HG03066 (cell line): ENCODE measurements around the gene CAPS.
"Not testable (repeated sequence)": the region's sequence is repeated elsewhere in the genome, so short reads cannot be mapped to it uniquely, and the experiment has no call there.

Experiments
- ATAC-seq: cut with Tn5 transposase; IDR thresholded peaks from one replicate; pipeline ENCODE4 v1.9.1; 2021; ENCODE audit warnings: low read depth; ENCODE audit not compliant: unreplicated experiment

The CAPS gene

GRCh38 chr19:5913739-5914357 lies at the start of gene CAPS:
Gene CAPS, plus strand, starts transcription at chr19:5914254. Its CDS starts 153 bp downstream, at chr19:5914407.
- ATAC-seq = no peak

DNA sequence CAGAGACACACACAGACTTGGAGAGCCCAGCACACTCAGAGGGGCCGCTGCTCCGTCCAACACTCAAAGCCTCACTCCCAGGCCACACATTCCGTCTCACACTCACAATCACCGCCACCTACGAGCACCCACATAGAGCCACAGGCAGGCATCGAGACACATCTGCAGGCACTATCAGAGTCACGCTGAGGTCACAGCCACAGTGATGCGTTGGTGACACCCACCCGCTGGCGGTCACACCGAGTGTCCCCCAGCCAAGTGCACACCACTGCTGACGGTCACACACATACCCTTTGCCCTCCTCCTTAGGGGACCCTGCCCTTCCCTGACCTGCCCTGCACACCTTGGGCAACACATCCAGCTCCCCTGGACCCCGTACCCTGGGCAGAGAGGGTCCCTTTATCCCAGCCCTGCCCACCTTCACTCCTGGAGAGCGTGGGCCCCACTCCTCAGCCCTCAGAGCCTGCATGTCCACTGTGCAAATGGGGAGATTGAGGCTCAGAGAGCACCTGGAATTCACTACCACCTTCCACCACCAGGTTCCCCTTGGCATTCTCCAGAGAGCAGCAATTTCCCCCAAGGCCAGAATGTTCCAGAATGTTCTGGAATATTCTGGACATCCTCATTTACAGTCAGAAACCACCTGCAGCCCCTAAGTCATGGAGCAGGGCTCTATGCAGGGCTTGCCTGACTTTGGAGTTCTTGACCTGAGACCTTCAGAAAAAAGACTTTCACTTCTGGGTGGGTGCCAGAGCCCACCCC lies 49.1 kb upstream of the CAPS start:
- ATAC-seq = no peak

DNA sequence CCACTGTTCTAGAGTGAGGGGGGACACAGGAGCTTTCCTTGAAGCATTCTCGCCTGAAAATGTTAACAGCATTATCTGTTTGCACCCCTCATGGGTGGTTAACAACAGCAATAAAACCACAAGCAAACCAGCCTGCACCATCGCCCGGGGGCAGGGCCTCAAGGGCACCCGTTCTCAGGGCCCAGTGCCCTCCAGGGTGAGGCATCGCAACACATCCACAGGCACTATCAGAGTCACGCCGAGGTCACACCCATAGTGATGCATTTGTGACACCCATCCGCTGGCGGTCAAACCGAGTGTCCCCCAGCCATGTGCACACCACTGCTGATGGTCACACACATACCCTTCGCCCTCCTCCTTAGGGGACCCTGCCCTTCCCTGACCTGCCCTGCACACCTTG lies 48.3 kb upstream of the CAPS start:
- ATAC-seq = no peak

GRCh38 chr19:5867201-5868136 lies 46.6 kb upstream of the CAPS start:
- ATAC-seq = no peak

DNA sequence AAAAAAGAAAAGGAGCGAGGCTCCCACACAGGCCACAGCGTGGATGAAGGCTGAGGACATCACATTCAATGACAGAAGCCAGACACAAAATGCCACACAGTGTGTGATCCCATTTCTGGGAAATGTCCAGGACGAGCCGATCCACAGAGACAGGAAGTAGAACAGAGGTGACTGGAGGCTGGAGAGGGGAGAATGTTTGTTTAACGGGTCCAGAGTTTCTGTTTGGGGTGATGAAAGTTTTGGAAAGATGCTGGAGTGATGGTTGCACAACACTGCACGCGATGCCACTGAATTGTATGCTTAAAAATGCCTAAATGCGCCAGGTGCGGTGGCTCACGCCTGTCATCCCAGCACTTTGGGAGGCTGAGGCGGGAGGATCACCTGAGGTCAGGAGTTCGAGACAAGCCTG lies 43.1 kb upstream of the CAPS start:
- no peak for ATAC-seq

- ATAC-seq = no peak
Observed at GRCh38 chr19:5873617-5874199, 40.3 kb upstream of the CAPS start.

- not testable (repeated sequence) for ATAC-seq
Observed at GRCh38 chr19:5874496-5874895, 39.6 kb upstream of the CAPS start.

DNA sequence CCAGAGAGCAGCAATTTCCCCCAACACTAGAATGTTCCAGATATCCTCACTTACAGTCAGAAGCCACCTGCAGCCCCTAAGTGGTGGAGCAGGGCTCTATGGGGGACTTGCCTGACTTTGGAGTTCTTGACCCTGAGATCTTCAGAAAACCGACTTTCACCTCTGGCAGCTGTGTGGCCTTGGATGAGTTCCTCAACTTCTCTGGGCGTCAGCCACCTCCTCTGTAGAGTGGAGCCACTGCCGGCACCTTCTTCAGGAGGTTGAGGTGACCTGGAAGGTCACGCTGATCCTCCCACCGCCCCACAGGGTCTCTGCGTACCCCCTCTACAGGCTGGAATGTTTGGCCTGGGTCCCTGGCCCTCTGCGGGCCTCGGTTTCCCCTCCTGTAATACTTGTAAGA lies 36.6 kb upstream of the CAPS start:
- no peak for ATAC-seq

- ATAC-seq = no peak
Observed at GRCh38 chr19:5877882-5878281, 36.2 kb upstream of the CAPS start.

DNA sequence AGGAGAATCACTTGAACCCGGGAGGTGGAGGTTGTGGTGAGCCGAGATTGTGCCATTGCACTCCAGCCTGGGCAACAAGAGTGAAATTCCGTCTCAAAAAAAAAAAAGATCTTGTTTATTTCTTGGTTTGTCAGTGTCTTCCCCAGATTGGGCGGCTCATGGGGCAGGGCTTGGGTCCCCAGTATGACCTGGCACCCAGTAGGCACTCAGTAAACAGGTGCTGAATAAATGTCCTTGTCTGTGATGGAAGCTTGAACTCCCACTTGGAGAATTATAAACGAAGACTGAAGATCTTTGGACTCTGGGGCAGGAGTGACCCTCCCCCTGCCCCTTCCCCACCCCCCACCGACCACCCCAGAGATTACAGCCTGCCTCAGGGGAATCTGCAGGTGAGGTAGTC lies 33.9 kb upstream of the CAPS start:
- no peak for ATAC-seq

- no peak for ATAC-seq
Observed at GRCh38 chr19:5880604-5881078, 33.4 kb upstream of the CAPS start.

DNA sequence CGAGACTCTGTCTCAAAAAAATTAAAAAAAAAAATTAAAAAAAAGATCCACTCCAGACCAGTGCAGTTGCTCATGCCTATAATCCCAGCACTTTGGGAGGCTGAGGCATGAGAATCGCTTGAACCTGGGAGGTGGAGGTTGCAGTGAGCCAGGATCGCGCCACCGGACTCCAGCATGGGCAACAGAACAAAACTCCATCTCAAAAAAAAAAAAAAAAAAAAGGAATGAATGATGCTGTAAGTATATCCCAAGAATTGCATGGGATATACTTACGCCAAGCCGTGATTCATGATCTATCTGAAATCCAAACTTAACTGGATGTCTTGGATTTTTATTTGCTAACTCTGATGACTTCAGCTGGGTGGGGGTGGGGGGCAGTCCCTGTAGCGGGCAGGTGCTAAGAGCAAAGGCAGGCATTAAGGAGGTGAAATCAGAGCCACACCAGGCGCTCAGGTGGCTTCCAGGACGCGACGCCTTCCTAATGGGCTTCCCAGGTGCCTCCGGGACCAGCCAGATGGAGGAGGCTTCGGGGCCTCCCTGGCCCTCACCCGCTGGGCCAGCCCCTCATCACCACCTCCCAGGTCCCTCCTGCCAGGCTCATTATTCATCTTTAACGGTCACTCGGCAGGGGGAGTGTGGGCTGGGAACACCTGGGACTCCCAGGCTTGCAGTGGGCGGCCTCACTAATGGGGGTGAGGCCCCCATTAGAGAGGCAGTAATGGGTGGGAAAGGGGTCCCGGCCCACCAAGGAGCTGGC lies 32.3 kb upstream of the CAPS start:
- ATAC-seq = no peak

DNA sequence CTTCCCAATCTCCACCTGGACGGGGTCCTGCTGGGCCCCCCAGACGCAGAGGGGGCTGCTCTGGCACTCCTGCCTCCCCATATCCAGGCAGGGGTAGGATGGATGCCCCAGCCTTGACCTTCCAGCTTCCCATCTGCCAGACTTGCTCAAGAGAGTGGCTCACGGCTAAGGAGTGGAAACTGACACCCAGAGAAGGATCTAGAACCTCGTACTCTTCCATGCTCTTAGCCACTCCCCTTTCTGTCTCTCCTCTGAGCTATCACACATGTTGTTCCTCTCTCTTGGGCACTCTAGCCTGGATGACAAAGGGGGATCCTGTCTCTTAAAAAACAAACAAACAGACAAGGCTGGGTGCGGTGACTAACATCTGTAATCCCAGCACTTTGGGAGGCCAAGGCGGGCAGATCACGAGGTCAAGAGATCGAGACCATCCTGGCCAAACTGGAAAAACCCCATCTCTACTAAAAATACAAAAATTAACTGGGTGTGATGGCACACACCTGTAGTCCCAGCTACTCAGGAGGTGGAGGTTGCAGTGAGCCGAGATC lies 31.6 kb upstream of the CAPS start:
- no peak for ATAC-seq

DNA sequence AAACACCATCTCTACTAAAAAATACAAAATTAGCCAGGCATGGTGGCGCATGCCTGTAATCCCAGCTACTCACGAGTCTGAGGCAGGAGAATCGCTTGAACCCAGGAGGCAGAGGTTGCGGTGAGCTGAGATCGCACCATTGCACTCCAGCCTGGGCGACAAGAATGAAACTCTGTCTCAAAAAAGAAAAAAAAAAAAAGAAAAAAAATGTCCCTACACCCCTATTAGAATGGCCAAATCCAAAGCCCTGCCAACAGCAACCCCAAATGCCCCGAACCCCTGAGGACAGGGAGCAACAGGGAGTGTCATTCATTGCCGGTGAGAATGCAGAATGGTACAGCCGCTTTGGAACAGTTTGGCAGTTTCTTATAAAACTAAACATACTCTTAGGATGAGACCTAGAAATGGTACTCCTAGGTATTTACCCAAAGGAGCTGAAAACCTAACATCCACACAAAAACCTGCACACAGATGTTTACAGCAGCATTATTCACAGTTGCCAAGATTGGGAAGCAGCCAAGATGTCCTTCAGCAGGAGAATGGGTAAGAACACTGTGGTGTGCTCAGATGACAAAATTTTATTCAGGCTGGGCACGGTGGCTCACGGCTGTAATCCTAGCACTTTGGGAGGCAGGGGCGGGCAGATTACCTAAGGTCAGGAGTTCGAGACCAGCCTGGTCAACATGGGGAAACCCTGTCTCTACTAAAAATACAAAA lies 30.7 kb upstream of the CAPS start:
- ATAC-seq = not testable (repeated sequence)

DNA sequence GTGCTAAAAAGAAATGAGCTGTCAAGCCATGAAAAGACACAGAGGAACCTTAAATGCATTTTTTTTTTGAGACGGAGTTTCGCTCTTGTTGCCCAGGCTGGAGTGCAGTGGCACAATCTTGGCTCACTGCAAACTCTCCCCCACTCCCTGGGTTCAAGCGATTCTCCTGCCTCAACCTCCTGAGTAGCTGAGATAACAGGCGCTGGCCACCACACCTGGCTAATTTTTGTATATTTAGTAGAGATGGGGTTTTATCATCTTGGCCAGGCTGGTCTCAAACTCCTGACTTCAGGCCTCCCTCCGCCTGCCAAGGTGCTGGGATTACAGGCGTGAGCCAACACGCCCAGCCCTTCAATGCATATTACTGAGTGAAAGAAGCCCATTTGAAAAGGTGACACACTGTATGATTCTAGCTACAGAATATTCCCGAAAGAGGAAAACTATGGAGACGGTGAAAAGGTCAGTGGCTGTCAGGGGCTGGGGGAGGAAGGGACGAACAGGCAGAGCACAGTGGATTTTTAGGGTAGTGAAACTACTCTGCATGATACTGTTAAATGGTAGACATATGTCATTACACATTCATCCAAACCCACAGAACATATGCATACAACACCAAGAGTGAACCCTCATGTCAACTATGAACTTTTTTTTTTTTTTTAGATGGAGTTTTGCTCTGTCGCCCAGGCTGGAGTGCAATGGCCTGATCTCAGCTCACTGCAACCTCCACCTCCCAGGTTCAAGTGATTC lies 29.8 kb upstream of the CAPS start:
- ATAC-seq = not testable (repeated sequence)

DNA sequence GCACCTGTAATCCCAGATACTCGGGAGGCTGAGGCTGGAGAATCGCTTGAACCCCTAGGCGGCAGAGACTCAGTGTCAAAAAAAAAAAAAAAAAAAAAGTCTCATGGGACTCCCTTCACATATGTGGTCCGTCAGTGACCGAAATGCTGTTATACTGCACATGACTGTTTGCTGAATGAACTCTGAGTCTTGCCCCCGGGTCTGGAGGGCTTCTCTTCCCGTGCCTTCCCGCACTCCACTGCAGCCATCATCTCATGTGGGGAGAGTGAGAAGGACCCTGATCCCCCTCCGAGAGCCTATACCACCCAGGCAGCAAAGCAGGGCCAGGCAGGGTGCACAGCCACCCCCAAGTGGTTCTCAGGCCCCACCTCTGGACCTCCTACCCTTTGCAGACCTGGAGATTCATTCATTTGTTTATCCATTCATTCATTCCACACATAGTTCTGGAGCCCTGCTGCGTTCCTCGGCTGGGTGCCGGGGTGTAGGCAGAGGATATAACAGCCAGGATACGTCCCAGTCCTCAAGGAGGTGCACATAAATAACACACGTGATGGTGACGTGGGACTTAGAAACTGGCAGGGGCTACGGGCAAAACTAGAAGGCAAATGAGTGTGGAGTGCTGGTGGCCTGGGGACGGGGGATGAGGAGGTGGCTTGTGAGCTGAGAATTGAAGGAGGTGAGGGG lies 24.6 kb upstream of the CAPS start:
- ATAC-seq = no peak

- ATAC-seq = no peak
Observed at GRCh38 chr19:5890099-5890498, 24.0 kb upstream of the CAPS start.

- no peak for ATAC-seq
Observed at GRCh38 chr19:5891572-5891937, 22.5 kb upstream of the CAPS start.
